Tibial artery (tissue), 4 donors: Measurements from ENCODE around the gene KSR1.
"Not testable (repeated sequence)": the region's sequence is repeated elsewhere in the genome, so short reads cannot be mapped to it uniquely, and the experiment has no call there.

Experiments
- DNase-seq, 2 donors: peaks; one replicate each; pipeline ENCODE4 v3.0.0-alpha.2; 2019
- H3K27ac ChIP-seq, 2 donors: fragments of 200-600 bp; sonication (generic) in 1 of 2; 1 replicate in 1 of 2; 2 replicates in 1 of 2; pipeline ENCODE4 v1.5.1; 2018 to 2019; ENCODE audit warnings: mild to moderate bottlenecking in 1 of 2
- H3K27me3 ChIP-seq, 2 donors: fragments of 200-600 bp; sonication (generic) in 1 of 2; one replicate each; pipeline versions ENCODE4 v1.5.1 to v1.6.0; 2016 to 2019
- H3K36me3 ChIP-seq, 3 donors: fragments of 200-600 bp; sonication (generic) in 2 of 3; one replicate each; pipeline ENCODE4 v1.5.1; 2016 to 2019; ENCODE audit warnings: mild to moderate bottlenecking in 2 of 3
- H3K4me1 ChIP-seq, 4 donors: fragments of 200-600 bp; sonication (generic) in 2 of 4; 1 replicate in 3 of 4; 2 replicates in 1 of 4; pipeline ENCODE4 v1.5.1; 2016 to 2019
- H3K4me3 ChIP-seq, 2 donors: fragments of 200-600 bp; sonication (generic) in 1 of 2; 1 replicate in 1 of 2; 2 replicates in 1 of 2; pipeline ENCODE4 v1.5.1; 2018 to 2019; ENCODE audit warnings: mild to moderate bottlenecking in 2 of 2
- H3K9me3 ChIP-seq, 3 donors: fragments of 200-600 bp; sonication (generic) in 1 of 3; one replicate each; pipeline ENCODE4 v1.5.1; 2016 to 2019
- intact Hi-C: fragments of 100-400 bp; cut with DNase I; formaldehyde crosslinking; loops from one replicate; pipeline ENCODE4 v1.15.0; 2023; ENCODE audit warnings: low total_unique reads
- TF ChIP-seq, protein P1 (sequence below), 2 experiments: fragments of 200-600 bp in 1 of 2; fragments of 450-650 bp in 1 of 2; IDR thresholded peaks; one replicate each; pipeline ENCODE4 v1.5.1; 2017 to 2019; ENCODE audit warnings: antibody characterized with exemption in 2 of 2, mild to moderate bottlenecking in 1 of 2, moderate library complexity in 1 of 2

Gene KSR1

DNA sequence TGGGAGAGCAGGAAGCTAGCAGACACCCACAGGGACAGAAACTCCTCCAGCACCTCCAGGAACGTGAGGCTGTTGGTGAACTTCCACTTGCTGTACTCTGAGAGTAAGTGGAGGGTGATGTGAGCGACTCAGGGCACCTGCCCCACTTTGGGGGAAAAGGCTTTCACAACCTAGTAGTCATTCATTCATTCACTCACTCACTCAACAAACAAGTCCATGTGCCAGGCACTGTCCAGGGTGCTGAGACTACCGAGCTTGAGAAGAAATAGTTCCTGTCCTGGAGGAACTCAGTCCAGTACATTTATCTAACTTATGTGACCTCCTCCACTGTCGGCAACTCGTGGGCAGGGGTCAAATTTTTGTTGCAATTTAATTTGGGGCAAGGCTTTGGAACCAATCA lies 201.4 kb downstream of the KSR1 start:
- no peaks in the 10 kb centered on the region for H3K4me1 ChIP-seq
- intact Hi-C loops, result no loop called here
- H3K9me3 ChIP-seq, result no peaks in the 10 kb centered on the region
- TF ChIP-seq, protein P1, sequence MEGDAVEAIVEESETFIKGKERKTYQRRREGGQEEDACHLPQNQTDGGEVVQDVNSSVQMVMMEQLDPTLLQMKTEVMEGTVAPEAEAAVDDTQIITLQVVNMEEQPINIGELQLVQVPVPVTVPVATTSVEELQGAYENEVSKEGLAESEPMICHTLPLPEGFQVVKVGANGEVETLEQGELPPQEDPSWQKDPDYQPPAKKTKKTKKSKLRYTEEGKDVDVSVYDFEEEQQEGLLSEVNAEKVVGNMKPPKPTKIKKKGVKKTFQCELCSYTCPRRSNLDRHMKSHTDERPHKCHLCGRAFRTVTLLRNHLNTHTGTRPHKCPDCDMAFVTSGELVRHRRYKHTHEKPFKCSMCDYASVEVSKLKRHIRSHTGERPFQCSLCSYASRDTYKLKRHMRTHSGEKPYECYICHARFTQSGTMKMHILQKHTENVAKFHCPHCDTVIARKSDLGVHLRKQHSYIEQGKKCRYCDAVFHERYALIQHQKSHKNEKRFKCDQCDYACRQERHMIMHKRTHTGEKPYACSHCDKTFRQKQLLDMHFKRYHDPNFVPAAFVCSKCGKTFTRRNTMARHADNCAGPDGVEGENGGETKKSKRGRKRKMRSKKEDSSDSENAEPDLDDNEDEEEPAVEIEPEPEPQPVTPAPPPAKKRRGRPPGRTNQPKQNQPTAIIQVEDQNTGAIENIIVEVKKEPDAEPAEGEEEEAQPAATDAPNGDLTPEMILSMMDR (IDR thresholded peaks at IDR 0.05), result no peak
- no peak for DNase-seq
- no peak overlapping the region for H3K4me3 ChIP-seq
- H3K27me3 ChIP-seq, result peaks cover 0 to 8% of the 10 kb centered on the region in 2 donors
- H3K36me3 ChIP-seq, result no peaks in the 10 kb centered on the region
- H3K27ac ChIP-seq, result no peak overlapping the region

DNA sequence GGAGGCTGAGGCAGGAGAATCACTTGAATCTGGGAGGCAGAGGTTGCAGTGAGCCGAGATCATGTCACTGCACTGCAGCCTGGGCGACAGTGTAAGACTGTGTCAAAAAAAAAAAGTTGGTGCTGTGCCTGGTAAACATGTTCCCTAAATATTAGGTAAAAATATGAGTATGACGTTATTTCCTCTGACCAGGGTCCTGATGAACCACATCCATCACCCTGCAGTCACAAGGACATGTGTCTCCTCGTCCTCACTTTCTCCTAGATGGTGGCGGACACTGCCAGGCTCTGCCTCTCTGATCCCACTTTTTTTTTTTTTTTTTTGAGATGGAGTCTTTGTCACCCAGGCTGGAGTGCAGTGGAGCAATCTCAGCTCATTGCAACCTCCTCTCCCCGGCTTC lies 203.4 kb downstream of the KSR1 start:
- no peaks in the 10 kb centered on the region for H3K4me1 ChIP-seq
- DNase-seq, result no peak
- H3K9me3 ChIP-seq, result no peaks in the 10 kb centered on the region
- no peak overlapping the region for H3K27ac ChIP-seq
- TF ChIP-seq, protein P1 (IDR thresholded peaks at IDR 0.05), result no peak
- H3K36me3 ChIP-seq, result no peaks in the 10 kb centered on the region
- no peak overlapping the region for H3K4me3 ChIP-seq
- H3K27me3 ChIP-seq, result peaks cover 0 to 8% of the 10 kb centered on the region in 2 donors
- intact Hi-C loops, result no loop called here

DNA sequence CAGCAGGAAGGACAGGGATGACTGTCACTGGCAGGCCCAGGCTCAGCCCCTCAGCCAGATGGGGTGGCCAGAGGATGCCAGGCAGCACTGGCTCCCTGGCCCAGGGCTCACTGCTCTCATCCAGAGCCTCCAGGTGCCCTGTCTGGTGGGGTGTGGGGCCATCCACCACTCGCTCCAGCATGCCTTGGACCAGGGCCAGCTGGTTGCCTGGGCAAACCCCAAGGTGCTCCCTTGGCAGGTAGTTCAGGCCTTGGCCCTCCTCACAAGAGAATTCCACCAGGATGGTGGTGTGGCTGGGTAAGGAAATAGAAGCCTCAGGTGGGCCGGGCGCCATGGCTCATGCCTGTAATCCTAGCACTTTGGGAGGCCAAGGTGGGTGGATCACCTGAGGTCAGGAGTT lies 204.2 kb downstream of the KSR1 start:
- Histone ChIP-seq H3K9me3 (no peaks in the 10 kb centered on the region), H3K27me3 (peaks cover 0 to 2% of the 10 kb centered on the region in 2 donors), H3K27ac (no peak overlapping the region), H3K4me3 (no peak overlapping the region), H3K4me1 (no peaks in the 10 kb centered on the region), H3K36me3 (no peaks in the 10 kb centered on the region)
- no peak for DNase-seq
- intact Hi-C loops, result no loop called here
- TF ChIP-seq, protein P1 (IDR thresholded peaks at IDR 0.05), result no peak

DNA sequence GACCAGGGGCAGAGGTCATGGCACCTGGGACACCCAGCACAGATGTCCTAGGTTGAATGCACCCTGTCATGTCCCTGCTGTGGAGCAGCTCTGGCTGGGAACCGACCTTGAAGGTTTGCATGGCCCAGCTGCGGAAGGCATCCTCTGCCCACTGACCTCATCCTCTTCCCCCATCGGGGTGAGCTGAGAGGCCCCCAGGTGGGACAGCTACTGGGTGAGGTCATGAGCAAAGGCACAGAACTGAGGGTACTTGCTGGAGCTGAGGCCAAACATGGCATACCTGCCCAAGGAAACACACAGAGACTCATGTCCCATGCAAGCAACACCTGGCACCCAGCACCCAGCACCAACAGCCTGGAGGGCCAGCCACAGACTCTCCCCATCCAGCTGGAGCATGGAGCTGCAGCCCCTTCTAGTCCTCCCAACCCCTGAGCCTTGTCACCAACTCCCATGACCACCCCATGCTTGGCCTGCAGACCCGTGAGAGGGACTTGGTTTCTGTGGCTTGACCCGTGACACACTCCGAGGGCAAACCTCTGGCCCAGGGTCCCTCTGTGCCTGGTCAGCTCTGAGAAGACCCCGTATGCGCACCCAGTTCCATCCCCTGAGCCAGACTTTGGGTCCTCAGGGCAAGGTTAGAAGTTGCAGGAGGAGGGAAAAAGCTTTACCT lies 207.8 kb downstream of the KSR1 start:
- no peaks in the 10 kb centered on the region for H3K36me3 ChIP-seq
- H3K27ac ChIP-seq, result no peak overlapping the region
- H3K4me3 ChIP-seq, result no peak overlapping the region
- H3K27me3 ChIP-seq, result no peaks in the 10 kb centered on the region
- H3K4me1 ChIP-seq, result no peaks in the 10 kb centered on the region
- intact Hi-C loops, result no loop called here
- no peaks in the 10 kb centered on the region for H3K9me3 ChIP-seq
- no peak for DNase-seq
- TF ChIP-seq, protein P1 (IDR thresholded peaks at IDR 0.05), result no peak

DNA sequence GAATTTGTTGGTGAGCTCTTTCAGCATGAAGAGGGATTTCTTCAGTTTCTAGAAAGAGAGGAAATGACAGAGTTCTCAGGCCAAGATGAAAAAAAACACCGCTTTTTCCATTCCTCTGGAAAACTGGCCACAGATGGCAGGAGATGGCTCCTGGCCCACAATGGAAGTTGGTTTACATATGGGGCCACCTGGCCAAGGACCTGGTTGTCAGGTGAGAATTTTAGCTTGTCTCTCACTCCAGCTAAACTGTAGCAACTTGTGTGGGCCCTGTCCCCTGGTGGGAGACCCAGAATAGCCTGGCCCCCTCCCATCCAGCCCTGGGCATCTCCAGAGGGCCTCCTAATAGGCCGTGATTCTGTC lies 208.3 kb downstream of the KSR1 start:
- H3K4me1 ChIP-seq, result no peaks in the 10 kb centered on the region
- TF ChIP-seq, protein P1 (IDR thresholded peaks at IDR 0.05), result no peak
- no peaks in the 10 kb centered on the region for H3K36me3 ChIP-seq
- H3K27me3 ChIP-seq, result no peaks in the 10 kb centered on the region
- intact Hi-C loops, result no loop called here
- no peak overlapping the region for H3K27ac ChIP-seq
- no peak overlapping the region for H3K4me3 ChIP-seq
- no peak for DNase-seq
- H3K9me3 ChIP-seq, result no peaks in the 10 kb centered on the region

DNA sequence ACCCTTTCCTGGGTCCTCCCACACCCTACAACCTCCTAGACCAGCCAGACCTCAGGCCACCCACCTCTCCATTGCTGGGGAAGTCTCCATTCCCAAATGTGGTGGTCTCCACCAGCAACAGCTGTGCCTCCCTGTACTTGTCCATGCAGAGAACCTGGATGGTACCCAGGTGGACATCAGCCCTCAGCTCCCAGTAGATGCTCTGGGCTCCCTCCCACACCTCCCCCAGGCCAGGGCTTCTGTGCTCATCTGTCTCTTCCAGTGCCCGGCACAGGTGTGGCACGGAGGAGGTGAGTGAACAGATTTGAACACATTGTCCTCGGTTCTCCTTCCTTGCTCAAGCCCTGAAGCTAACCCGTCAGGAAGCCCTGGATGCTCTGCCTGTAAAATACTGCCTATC lies 209.3 kb downstream of the KSR1 start:
- no peaks in the 10 kb centered on the region for H3K4me1 ChIP-seq
- intact Hi-C loops, result no loop called here
- H3K4me3 ChIP-seq, result no peak overlapping the region
- H3K9me3 ChIP-seq, result no peaks in the 10 kb centered on the region
- H3K36me3 ChIP-seq, result no peaks in the 10 kb centered on the region
- DNase-seq, result no peak
- TF ChIP-seq, protein P1 (IDR thresholded peaks at IDR 0.05), result no peak
- no peaks in the 10 kb centered on the region for H3K27me3 ChIP-seq
- no peak overlapping the region for H3K27ac ChIP-seq

DNA sequence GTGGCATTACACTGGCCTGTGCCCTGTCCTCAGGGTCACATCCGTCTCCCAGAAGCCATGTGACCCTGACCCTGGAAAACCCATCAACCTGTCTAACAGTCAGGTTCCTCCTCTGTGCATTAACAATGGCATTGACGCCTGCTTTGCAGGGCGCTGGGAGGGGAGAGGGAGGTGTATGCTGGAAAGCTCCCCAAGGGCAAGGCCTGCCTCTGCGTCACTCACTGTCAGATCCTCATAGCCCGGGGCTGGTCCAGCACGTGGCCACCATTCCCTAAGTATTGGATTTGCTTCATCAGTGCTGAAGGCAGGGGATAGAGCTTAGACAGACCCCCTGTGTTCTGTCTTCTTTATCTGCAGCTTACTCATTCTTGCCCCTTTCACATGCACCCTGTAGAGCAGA lies 210.0 kb downstream of the KSR1 start:
- DNase-seq, H3K27ac ChIP-seq, intact Hi-C loops, H3K9me3 ChIP-seq, H3K4me3 ChIP-seq, H3K36me3 ChIP-seq, H3K27me3 ChIP-seq, H3K4me1 ChIP-seq: not testable (repeated sequence)
